Fibroblast of pulmonary artery (primary cell): ENCODE data around the gene SCART1.
A peak's percentile ranks its signal among the peaks of the same experiment; 100 is the strongest.
"Not testable (repeated sequence)": the region's sequence is repeated elsewhere in the genome, so short reads cannot be mapped to it uniquely, and the experiment has no call there.

ENCODE experiments used
- DNase-seq: peaks from one replicate; pipeline ENCODE4 v3.0.0-alpha.2; 2010; ENCODE audit warnings: low read depth
- H3K4me3 ChIP-seq: replicated peaks from 2 replicates; pipeline ENCODE4 v1.5.1; 2011; ENCODE audit warnings: low read depth, mild to moderate bottlenecking, control low read depth, low read length, moderate library complexity
- CTCF ChIP-seq: IDR thresholded peaks from 2 replicates; pipeline ENCODE4 v1.5.1; 2011; ENCODE audit warnings: mild to moderate bottlenecking, control low read depth, low read length, inconsistent platforms; ENCODE audit errors: missing control alignments

SCART1 gene

GRCh38 chr10:133497363-133497762, 43.6 kb downstream of the SCART1 start:
- H3K4me3 ChIP-seq, result not testable (repeated sequence)
- TF ChIP-seq CTCF, result peak; percentile 26
- DNase-seq, result peak; percentile 14

GRCh38 chr10:133499176-133499575, 45.4 kb downstream of the SCART1 start:
- not testable (repeated sequence) for H3K4me3 ChIP-seq, DNase-seq

GRCh38 chr10:133500897-133501296, 47.2 kb downstream of the SCART1 start:
- H3K4me3 ChIP-seq, DNase-seq: not testable (repeated sequence)

- H3K4me3 ChIP-seq, result no peak overlapping the region
- DNase-seq, result no peak
- no peak for TF ChIP-seq CTCF
Observed at GRCh38 chr10:133509700-133510099, 56.0 kb downstream of the SCART1 start.

GRCh38 chr10:133511408-133511807, 57.7 kb downstream of the SCART1 start:
- H3K4me3 ChIP-seq, result no peak overlapping the region
- no peak for TF ChIP-seq CTCF
- no peak for DNase-seq

- no peak for TF ChIP-seq CTCF
- no peak overlapping the region for H3K4me3 ChIP-seq
- DNase-seq, result no peak
Observed at GRCh38 chr10:133511907-133512528, 58.3 kb downstream of the SCART1 start.

GRCh38 chr10:133515471-133515870, 61.7 kb downstream of the SCART1 start:
- H3K4me3 ChIP-seq, result no peak overlapping the region
- no peak for TF ChIP-seq CTCF
- DNase-seq, result no peak

GRCh38 chr10:133516057-133516456, 62.3 kb downstream of the SCART1 start:
- no peak for DNase-seq
- no peak overlapping the region for H3K4me3 ChIP-seq
- TF ChIP-seq CTCF, result no peak

GRCh38 chr10:133518517-133518916, 64.8 kb downstream of the SCART1 start:
- H3K4me3 ChIP-seq, DNase-seq: not testable (repeated sequence)
